ACHN (cell line): Measurements from ENCODE around the gene CDK11B.
A peak's percentile ranks its signal among the peaks of the same experiment; 100 is the strongest.
"Not testable (repeated sequence)": the region's sequence is repeated elsewhere in the genome, so short reads cannot be mapped to it uniquely, and the experiment has no call there.

Source experiments
- DNase-seq: peaks from one replicate; pipeline ENCODE4 v3.0.0-alpha.2; 2015
- in situ Hi-C: cut with HindIII; loops from 2 replicates; pipeline ENCODE4 v1.10.0; 2017; ENCODE audit warnings: low sequenced_read_pairs, low pct_ligation_motif_present, low pct_unique_long_range_greater_than_20kb

CDK11B gene

GRCh38 chr1:1665815-1666251, 7.0 kb upstream of the CDK11B start:
- in situ Hi-C loops, result no loop called here
- DNase-seq, result peak; percentile 8

GRCh38 chr1:1664941-1665814, 6.4 kb upstream of the CDK11B start:
- no peak for DNase-seq

GRCh38 chr1:1664318-1664717, 5.5 kb upstream of the CDK11B start:
- in situ Hi-C loops, DNase-seq: not testable (repeated sequence)

More at GRCh38 chr1:1664941-1665814, 6.4 kb upstream of the CDK11B start:
- in situ Hi-C loops, result no loop called here

DNA sequence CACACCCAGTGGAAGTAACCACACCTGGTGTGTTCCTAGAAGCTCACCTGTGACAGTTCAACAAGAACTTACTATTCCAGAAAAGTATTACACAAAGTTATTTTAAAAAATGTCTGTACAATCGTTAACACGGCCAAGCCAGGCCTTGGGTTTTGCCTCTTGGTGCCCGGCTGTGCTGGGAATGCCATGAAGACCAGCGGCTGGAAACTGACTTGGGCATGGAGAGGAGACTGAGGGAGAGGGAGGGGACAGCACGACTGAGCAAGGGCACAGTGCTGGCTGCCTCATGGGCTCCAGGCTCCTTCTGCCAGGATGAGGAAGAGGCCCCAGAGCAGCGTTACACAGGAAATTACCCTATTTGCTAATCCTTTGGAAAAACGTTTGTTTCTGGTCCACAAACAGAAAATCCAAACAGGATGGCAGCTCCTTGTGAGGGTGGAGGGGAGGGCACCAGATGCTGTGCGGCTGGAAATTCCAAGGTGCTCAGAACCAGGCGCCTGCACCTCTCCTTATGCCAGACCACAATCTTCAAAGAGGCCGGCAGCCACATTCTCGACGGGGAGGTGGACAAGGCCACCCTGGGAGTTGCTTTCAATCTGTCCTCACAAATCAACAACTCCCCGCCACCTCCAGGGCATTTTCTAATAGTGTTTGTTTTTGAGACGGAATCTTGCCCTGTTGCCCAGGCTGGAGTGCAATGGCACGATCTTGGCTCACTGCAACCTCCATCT, 4.2 kb upstream of the CDK11B start:
- in situ Hi-C loops, DNase-seq: not testable (repeated sequence)

- in situ Hi-C loops, result not testable (repeated sequence)
These were observed 3.6 kb upstream of the CDK11B start for GRCh38 chr1:1662392-1662791.

GRCh38 chr1:1648265-1648664, 10.5 kb downstream of the CDK11B start:
- in situ Hi-C loops, DNase-seq: not testable (repeated sequence)

More at GRCh38 chr1:1662392-1662791, 3.6 kb upstream of the CDK11B start:
- DNase-seq, result not testable (repeated sequence)

- in situ Hi-C loops, DNase-seq: not testable (repeated sequence)
These were observed 11.1 kb downstream of the CDK11B start for GRCh38 chr1:1647567-1648241.

- in situ Hi-C loops, DNase-seq: not testable (repeated sequence)
These were observed 12.5 kb downstream of the CDK11B start for GRCh38 chr1:1646326-1646725.

DNA sequence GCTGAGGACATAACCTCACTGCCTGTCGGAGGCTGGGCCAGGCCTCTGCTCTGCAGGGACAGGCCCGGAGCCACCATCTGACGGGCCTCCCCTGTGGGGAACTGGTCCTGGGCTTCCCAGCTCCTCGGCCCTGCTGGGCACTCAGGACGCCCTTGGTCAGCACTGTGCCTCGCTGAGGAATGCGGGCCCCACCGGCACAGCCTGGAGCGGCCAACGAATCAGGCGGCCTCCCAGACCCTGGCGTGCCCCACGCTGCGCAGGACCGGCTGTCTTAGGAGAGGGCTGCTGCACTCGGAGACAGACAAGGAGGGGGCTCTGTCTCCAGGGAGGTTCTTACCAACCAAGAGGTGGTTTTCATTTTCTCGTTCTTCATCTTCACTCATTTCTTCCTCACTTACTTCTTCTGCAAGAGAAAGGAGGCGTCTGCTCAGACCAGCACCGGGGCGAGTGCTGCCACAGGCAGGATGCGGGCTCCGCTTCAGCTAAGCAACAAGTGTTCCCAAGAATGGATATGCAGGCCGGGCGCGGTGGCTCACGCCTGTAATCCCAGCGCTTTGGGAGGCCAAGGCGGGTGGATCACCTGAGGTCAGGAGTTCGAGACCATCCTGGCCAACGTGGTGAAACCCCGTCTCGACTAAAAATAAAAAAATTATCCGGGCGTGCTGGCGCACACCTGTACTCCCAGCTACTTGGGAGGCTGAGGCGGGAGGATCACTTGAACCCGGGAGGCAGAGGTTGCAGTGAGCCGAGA, 17.9 kb downstream of the CDK11B start:
- in situ Hi-C loops, DNase-seq: not testable (repeated sequence)

DNA sequence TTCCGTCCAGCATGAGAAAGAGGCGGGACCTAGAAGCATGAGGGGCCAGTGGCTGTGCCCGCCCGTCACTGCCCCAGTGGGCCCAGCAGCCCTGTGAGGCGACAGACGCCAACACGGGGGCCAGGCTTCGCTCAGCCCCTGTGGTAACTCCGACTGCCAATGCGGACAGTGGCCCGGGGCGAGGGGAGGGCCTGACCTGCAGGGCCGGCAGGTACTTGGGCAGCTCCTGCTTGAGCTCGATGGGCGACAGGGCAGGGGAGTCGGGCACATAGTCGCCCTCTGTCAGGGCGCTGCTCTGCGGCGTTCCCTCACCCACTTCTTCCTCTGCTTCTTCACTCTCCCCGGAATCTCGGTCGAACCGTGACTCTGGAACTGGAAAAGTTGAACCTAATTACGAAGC, 18.7 kb downstream of the CDK11B start:
- DNase-seq, in situ Hi-C loops: not testable (repeated sequence)

DNA sequence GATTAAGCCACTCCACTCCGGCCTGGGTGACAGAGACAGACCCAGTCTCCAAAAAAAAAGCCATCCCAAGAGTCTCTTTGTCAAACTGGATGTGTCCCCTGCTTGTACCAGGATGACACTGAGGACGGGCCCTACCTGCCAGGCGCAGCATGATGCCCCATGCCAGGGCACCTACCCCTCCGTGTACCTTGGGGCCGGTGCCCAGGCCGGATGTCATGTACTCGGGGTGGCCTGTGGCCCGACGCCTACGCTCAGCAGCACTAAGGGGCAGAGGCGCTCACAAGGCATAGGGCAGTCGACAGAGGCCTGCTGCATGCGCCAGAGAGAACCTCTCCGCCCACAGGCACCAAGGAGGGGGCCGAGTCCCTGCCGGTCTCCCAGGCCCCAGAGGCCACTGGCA, 19.4 kb downstream of the CDK11B start:
- in situ Hi-C loops, result not testable (repeated sequence)

GRCh38 chr1:1638528-1638927, 20.3 kb downstream of the CDK11B start:
- in situ Hi-C loops, DNase-seq: not testable (repeated sequence)

More for the DNA sequence above, 19.4 kb downstream of the CDK11B start:
- DNase-seq, result not testable (repeated sequence)

- DNase-seq, in situ Hi-C loops: not testable (repeated sequence)
These were observed 21.3 kb downstream of the CDK11B start for GRCh38 chr1:1637479-1637875.

DNA sequence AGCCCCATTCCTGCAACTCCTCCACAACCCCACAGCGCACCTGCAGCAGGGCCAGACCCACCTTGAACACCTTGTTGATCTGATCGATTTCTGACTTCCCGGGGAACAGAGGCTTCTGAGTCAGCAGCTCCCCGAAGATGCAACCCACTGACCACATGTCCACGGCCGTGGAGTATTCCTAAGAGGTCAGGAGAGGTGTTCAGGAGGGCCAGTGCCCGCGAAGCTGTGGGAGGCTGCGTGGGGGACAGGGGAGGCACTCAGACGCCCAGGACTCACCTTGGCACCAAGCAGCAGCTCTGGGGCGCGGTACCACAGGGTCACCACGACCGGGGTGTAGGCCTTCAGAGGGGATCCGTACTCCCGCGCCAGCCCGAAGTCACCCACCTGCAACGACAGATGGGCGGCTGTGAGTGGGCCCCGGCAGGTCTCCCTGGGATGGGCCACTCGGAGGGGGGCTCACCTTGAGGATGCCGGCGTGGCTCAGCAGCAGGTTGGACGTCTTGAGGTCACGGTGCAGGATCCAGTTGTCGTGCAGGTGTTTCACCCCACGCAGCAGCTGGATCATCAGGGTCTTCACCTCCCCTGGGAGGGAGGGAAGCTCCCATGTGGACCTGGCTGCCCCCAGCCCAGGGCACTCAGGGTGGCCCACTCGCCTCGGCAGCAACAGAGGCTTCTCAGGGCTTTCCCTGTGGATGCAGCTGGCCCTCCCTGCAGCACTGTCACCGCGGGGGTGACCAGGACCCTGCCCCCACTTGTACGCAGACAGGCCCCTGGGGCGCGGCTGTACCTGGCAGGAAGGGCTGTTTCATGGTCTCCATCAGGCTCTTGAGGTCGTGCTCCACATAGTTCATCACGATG, 22.0 kb downstream of the CDK11B start:
- in situ Hi-C loops, result not testable (repeated sequence)

DNA sequence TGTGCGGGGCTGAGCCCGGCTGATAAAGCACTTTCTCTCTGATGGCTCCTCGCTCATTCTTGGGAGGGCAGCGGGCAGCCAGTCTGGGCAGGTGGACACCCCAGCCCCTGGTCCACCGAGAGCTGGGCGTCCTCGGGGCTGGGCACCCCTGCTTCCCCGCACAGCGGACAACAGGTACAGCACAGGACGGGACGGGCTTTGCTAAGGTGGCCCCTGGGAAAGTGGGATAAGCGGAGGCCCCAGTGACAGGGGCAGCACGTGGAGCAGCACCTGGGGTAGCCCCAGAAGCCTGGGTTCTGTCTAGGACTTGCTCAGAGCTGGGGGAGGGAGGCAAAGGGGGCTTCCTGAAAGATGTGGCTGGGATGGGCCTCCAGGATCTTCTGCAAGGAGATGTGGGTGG, 24.2 kb downstream of the CDK11B start:
- DNase-seq, in situ Hi-C loops: not testable (repeated sequence)

More for the DNA sequence above, 22.0 kb downstream of the CDK11B start:
- not testable (repeated sequence) for DNase-seq

DNA sequence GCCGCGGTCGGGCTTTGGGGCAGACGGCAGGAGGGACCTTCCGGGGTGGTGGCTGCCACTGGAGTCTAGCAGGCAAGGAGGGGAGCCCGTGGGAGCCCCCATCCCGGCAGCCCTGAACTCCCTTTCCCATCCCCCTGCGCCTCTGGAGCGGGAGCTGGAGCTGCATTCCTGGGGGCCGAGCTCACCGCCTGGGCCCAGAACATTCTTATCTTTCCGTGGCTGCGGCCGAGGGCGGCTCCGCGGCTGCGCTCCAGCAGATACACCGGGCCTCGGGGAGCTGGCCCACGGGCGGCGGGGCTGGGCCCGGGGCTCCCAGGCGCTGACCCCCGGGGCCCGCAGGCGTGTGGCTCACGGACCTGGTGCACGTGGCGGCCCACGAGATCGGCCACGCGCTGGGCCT, 25.4 kb downstream of the CDK11B start:
- DNase-seq, in situ Hi-C loops: not testable (repeated sequence)

- in situ Hi-C loops, result no loop called here
- no peak for DNase-seq
These were observed 26.9 kb downstream of the CDK11B start, which contains the start of gene MMP23B for GRCh38 chr1:1631782-1632420. MMP23B (plus strand) TSS chr1:1632173; CDS start chr1:1632219, 46 bp downstream.
